Measurements from ENCODE around the gene SH3YL1. TPM values are rescaled to one million over a fixed set of nuclear protein-coding genes. Genes with fewer than 3 reads are reported as not detected.

Gene SH3YL1
- total RNA-seq, 1 donor from 2014 or later: 120 TPM

DNA sequence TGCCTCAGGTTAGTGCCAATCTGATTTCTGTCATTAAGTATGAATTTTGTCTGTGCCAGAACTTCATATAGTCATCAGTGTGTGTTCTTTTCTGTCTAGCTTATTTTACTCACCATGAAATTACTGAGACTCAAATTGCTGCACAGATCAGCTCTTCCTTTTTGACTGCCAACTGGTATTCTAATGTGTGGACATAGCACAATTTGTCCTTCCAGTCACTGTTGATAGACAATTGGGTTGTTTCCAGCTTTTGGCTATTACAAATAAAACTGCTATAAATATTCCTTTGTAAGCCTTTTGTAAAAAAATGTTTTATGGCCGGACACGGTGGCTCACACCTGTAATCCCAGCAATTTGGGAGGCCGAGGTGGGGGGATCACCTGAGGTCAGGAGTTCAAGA lies 7.7 kb downstream of the SH3YL1 start:
- TF ChIP-seq, protein P1, sequence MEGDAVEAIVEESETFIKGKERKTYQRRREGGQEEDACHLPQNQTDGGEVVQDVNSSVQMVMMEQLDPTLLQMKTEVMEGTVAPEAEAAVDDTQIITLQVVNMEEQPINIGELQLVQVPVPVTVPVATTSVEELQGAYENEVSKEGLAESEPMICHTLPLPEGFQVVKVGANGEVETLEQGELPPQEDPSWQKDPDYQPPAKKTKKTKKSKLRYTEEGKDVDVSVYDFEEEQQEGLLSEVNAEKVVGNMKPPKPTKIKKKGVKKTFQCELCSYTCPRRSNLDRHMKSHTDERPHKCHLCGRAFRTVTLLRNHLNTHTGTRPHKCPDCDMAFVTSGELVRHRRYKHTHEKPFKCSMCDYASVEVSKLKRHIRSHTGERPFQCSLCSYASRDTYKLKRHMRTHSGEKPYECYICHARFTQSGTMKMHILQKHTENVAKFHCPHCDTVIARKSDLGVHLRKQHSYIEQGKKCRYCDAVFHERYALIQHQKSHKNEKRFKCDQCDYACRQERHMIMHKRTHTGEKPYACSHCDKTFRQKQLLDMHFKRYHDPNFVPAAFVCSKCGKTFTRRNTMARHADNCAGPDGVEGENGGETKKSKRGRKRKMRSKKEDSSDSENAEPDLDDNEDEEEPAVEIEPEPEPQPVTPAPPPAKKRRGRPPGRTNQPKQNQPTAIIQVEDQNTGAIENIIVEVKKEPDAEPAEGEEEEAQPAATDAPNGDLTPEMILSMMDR (IDR thresholded peaks at IDR 0.05; ENCODE audit: unreplicated experiment): no peak
- no peaks in the 10 kb centered on the region for H3K27me3 Mint-ChIP-seq
- DNase-seq (ENCODE audit: low spot score, unreplicated experiment): no peak
- H3K4me3 Mint-ChIP-seq (ENCODE audit: low read depth): no peak overlapping the region
- peaks cover 26% of the 10 kb centered on the region for H3K4me1 Mint-ChIP-seq (ENCODE audit: low read depth)
- peaks cover 9% of the 10 kb centered on the region for H3K9me3 Mint-ChIP-seq (ENCODE audit: low read depth)
- H3K36me3 Mint-ChIP-seq (ENCODE audit: insufficient read depth): peaks cover 22% of the 10 kb centered on the region
- no peak overlapping the region for H3K27ac Mint-ChIP-seq

DNA sequence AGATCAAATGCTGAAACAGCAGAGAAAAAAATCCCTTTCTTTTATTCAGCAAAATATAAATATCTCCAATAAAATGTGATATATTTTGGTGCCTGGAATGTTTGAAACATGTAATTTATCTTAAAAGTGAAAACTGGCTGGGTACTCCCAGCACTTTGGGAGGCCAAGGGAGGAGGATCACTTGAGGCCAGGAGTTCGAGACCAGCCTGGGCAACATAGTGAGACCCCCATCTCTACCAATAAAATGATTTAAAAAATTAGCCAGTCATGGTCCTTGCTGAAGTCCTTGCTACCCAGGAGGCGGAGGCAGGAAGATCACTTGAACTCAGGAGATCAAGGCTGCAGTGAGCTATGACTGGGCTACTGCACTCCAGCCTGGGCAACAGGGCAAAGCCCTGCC lies 8.6 kb downstream of the SH3YL1 start:
- H3K36me3 Mint-ChIP-seq (ENCODE audit: insufficient read depth): peaks cover 22% of the 10 kb centered on the region
- H3K9me3 Mint-ChIP-seq (ENCODE audit: low read depth): peaks cover 9% of the 10 kb centered on the region
- H3K4me3 Mint-ChIP-seq (ENCODE audit: low read depth): no peak overlapping the region
- TF ChIP-seq, protein P1 (IDR thresholded peaks at IDR 0.05; ENCODE audit: unreplicated experiment): no peak
- no peak overlapping the region for H3K27ac Mint-ChIP-seq
- no peak for DNase-seq (ENCODE audit: low spot score, unreplicated experiment)
- H3K4me1 Mint-ChIP-seq (ENCODE audit: low read depth): peaks cover 17% of the 10 kb centered on the region
- no peaks in the 10 kb centered on the region for H3K27me3 Mint-ChIP-seq

DNA sequence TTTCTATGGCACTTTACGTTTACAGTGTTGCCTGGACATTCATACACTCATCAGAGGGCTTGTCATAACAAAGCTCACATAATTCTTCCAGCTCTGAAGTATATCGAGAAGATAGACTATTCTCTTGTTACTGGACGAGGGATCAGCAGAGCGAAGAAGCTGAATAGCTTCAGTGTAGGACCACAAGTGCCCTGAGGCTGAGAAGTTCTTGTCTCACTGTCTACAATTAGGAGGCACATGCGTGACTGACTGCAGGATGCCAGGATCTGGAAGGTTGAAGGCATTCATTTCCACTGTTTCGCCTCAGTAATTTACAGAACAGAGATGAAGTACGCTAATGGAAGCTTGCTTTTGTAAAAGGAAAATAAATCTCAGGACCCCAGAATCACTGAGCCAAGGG lies 9.6 kb downstream of the SH3YL1 start:
- DNase-seq (ENCODE audit: low spot score, unreplicated experiment): no peak
- H3K4me3 Mint-ChIP-seq (ENCODE audit: low read depth): no peak overlapping the region
- peak overlapping the region; percentile 15 for H3K27ac Mint-ChIP-seq
- H3K4me1 Mint-ChIP-seq (ENCODE audit: low read depth): peaks cover 19% of the 10 kb centered on the region
- TF ChIP-seq, protein P1 (IDR thresholded peaks at IDR 0.05; ENCODE audit: unreplicated experiment): no peak
- peaks cover 21% of the 10 kb centered on the region for H3K36me3 Mint-ChIP-seq (ENCODE audit: insufficient read depth)
- H3K9me3 Mint-ChIP-seq (ENCODE audit: low read depth): peaks cover 9% of the 10 kb centered on the region
- no peaks in the 10 kb centered on the region for H3K27me3 Mint-ChIP-seq

DNA sequence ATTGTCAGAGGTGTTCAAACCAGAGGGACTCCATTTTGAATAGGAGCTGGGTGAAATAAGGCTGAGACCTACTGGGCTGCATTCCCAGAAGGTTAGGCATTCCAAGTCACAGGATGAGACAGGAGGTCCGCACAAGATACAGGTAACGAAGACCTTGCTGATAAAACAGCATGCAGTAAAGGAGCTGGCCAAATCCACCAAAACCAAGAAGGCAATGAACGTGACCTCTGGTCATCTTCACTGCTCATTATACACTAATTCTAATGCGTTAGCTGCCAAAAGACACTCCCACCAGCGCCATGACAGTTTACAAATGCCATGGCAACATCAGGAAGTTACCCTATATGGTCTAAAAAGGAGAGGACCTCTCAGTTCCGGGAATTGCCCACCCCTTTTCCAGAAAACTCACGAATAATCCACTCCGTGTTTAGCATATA lies 10.6 kb downstream of the SH3YL1 start:
- TF ChIP-seq, protein P1 (IDR thresholded peaks at IDR 0.05; ENCODE audit: unreplicated experiment): no peak
- H3K36me3 Mint-ChIP-seq (ENCODE audit: insufficient read depth): peaks cover 15% of the 10 kb centered on the region
- H3K4me1 Mint-ChIP-seq (ENCODE audit: low read depth): peaks cover 13% of the 10 kb centered on the region
- H3K27ac Mint-ChIP-seq: no peak overlapping the region
- DNase-seq (ENCODE audit: low spot score, unreplicated experiment): no peak
- no peak overlapping the region for H3K4me3 Mint-ChIP-seq (ENCODE audit: low read depth)
- H3K9me3 Mint-ChIP-seq (ENCODE audit: low read depth): peaks cover 5% of the 10 kb centered on the region
- no peaks in the 10 kb centered on the region for H3K27me3 Mint-ChIP-seq

- Mint-ChIP-seq H3K9me3 (ENCODE audit: low read depth) (no peaks in the 10 kb centered on the region), H3K4me1 (ENCODE audit: low read depth) (peaks cover 13% of the 10 kb centered on the region), H3K4me3 (ENCODE audit: low read depth) (no peak overlapping the region), H3K27ac (no peak overlapping the region), H3K36me3 (ENCODE audit: insufficient read depth) (peaks cover 11% of the 10 kb centered on the region), H3K27me3 (no peaks in the 10 kb centered on the region)
- DNase-seq (ENCODE audit: low spot score, unreplicated experiment): no peak
- TF ChIP-seq, protein P1 (IDR thresholded peaks at IDR 0.05; ENCODE audit: unreplicated experiment): no peak
Measured at GRCh38 chr2:252001-252602, 11.7 kb downstream of the SH3YL1 start.

All from progenitor cell of endocrine pancreas (in vitro differentiated cells).